SU-DHL-6 (cell line): Measurements from ENCODE around the gene ENTPD6.

Experiments used
- CTCF ChIP-seq: fragments of 200-600 bp; sonication (generic); IDR thresholded peaks from one replicate; pipeline ENCODE4 v1.5.1; 2017; ENCODE audit warnings: antibody characterized with exemption, mild to moderate bottlenecking, low read length, moderate library complexity; ENCODE audit not compliant: insufficient read depth, poor library complexity, severe bottlenecking
- EZH2phosphoT487 ChIP-seq: fragments of 200-600 bp; sonication (generic), shearing (Covaris generic); conservative IDR thresholded peaks from 2 replicates; pipeline ENCODE4 v1.6.1; 2018; ENCODE audit warnings: mild to moderate bottlenecking, antibody characterized with exemption, low read length, moderate library complexity, mixed read lengths

GRCh38 chr20:25213566-25214425, 18.3 kb downstream of the ENTPD6 start:
- TF ChIP-seq CTCF (no peak), EZH2phosphoT487 (no peak)
